ENCODE measurements around the gene SELENOS.
A peak's percentile ranks its signal among the peaks of the same experiment; 100 is the strongest.

Gene SELENOS

GRCh38 chr15:101246824-101247745, 30.2 kb downstream of the SELENOS start:
- H3K4me3 ChIP-seq (ENCODE audit: low read depth, low read length), result no peak overlapping the region
- ChIA-PET POLR2A (no interaction called here), CTCF (interaction anchor here (0.7 to 11.9 kb wide), 8 partner anchors 8 to 621 kb away, joined by 3 to 278 read pairs (median 4); no protein-coding TSS in a partner anchor)
- no peak for DNase-seq (ENCODE audit: low read depth, low spot score)
- TF ChIP-seq, protein P1, sequence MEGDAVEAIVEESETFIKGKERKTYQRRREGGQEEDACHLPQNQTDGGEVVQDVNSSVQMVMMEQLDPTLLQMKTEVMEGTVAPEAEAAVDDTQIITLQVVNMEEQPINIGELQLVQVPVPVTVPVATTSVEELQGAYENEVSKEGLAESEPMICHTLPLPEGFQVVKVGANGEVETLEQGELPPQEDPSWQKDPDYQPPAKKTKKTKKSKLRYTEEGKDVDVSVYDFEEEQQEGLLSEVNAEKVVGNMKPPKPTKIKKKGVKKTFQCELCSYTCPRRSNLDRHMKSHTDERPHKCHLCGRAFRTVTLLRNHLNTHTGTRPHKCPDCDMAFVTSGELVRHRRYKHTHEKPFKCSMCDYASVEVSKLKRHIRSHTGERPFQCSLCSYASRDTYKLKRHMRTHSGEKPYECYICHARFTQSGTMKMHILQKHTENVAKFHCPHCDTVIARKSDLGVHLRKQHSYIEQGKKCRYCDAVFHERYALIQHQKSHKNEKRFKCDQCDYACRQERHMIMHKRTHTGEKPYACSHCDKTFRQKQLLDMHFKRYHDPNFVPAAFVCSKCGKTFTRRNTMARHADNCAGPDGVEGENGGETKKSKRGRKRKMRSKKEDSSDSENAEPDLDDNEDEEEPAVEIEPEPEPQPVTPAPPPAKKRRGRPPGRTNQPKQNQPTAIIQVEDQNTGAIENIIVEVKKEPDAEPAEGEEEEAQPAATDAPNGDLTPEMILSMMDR (IDR thresholded peaks at IDR 0.05; ENCODE audit: insufficient read depth, low read length, missing control alignments), result no peak

DNA sequence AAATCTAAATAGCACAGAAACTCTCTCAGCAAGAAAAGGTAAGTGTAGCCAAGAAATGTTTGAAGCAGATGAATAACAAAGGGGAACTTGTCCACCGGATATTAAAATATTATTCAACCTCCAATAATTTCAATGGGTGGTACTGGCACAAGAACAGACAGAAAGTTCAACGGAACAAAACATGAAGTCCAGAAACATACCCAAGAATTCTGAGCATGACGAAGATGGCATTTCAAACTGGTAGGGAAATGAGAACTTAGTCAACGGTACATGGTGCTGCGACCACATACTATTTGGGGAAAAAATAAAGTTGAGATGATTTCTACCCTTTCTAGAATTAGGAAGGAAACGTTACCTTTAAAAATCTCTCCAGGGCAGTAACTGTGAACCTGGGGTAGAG, 30.9 kb downstream of the SELENOS start:
- no peak overlapping the region for H3K4me3 ChIP-seq (ENCODE audit: low read depth, low read length)
- TF ChIP-seq, protein P1 (IDR thresholded peaks at IDR 0.05; ENCODE audit: insufficient read depth, low read length, missing control alignments), result no peak
- ChIA-PET CTCF (interaction anchor here (0.7 to 4.5 kb wide), 6 partner anchors 9 to 621 kb away, joined by 3 to 35 read pairs (median 4); no protein-coding TSS in a partner anchor), POLR2A (no interaction called here)
- no peak for DNase-seq (ENCODE audit: low read depth, low spot score)

DNA sequence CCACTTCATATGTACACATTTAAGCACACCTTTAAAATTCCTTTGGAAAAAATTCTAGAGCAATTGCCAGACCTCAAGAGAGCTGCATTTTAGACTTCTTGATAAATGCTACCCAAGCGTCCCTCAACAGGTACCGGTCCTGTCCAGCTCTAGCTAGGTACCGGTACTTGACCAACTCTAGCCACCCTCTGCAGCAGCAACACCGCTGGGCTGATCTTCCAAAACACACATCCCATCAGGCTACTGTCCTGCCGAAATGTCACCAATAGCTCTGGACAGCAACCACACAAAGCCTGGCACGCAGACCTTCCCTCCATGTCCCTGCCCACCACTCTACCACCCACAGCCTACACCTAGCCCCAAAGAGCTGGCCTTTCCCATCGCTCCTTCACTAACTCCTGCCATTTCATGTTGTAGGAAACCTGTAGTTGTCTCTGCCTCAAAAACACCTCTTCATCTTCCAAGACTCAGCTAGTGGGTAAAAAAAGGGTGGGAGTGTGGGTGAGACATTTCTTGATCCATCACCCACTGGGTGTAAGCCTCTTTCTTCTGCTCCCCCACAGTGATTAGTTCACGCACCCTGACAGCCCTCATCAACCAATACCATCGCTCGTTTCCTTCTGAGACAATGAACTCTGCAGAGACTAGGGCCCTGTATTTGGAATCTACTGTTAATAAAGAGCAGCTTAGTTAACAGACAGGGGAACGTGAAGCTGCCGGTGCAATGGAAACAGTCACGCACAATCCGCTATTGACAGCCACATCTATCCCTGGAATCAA, 32.2 kb downstream of the SELENOS start:
- peak overlapping the region; percentile 13; the same call in 1 of the 2 replicates for H3K4me3 ChIP-seq (ENCODE audit: low read depth, low read length)
- TF ChIP-seq, protein P1 (IDR thresholded peaks at IDR 0.05; ENCODE audit: insufficient read depth, low read length, missing control alignments), result no peak
- ChIA-PET POLR2A (interaction anchor here (0.7 kb wide), 1 partner anchor 159 kb away, joined by 3 read pairs; no protein-coding TSS in a partner anchor), CTCF (interaction anchor here (1.0 to 4.5 kb wide), 8 partner anchors 8 to 237 kb away, joined by 3 to 35 read pairs (median 4); no protein-coding TSS in a partner anchor)
- no peak for DNase-seq (ENCODE audit: low read depth, low spot score)

DNA sequence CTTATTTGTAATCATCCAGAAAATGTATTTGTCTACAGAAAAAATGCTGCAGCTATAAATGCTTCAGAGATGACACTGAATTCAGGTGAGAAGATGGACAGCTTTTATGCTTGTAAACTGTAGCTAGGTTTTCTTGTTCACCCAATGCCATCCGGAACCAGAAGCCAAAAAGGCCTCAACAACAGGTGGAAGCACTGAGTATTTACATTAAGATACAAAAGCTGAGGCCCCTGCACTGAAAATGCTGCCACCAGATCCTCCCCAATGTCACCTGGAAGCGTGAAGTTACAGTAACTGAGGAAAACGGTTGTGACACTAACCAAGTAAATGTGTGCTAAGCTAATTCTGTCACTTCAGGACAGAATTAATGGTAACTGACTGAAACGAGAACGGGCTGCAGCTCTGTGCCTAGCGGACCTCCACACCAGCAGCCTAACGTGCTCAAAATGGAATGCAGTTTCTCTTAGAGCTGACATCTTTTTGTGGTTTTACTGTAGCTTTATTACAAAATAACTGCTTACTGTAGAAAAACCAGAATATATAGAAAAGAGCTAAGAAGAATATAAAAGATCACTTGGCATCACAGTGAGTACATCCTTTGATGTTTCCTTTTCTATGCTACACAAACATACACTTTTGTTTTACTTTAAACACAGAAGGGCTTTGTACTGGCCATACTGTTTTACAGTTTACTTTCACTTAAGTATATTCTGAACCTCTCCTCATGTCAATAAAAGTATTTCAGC, 33.1 kb downstream of the SELENOS start:
- H3K4me3 ChIP-seq (ENCODE audit: low read depth, low read length), result peak overlapping the region; percentile 26
- ChIA-PET POLR2A (no interaction called here), CTCF (interaction anchor here (1.0 to 4.5 kb wide), 8 partner anchors 7 to 236 kb away, joined by 3 to 35 read pairs (median 4); no protein-coding TSS in a partner anchor)
- TF ChIP-seq, protein P1 (IDR thresholded peaks at IDR 0.05; ENCODE audit: insufficient read depth, low read length, missing control alignments), result no peak
- no peak for DNase-seq (ENCODE audit: low read depth, low spot score)

DNA sequence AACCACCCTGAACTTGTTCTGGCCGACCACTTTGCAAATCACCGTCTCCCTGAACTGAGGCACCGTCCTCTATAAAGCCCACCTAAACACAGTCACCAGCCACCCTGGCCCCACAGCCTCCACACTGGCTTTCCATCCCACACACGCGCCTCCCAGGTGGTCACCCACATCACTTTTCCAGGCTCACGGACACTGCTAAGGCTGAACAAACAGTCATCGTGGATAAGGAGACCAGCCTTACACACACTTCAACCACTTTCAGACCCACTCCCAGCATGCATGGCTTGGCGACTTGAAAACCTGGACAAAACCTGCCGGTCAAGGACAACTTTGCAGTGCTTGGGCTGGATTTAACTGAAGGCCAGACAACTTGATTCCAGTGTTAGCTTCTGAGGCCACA, 33.9 kb downstream of the SELENOS start:
- no peak overlapping the region for H3K4me3 ChIP-seq (ENCODE audit: low read depth, low read length)
- POLR2A ChIA-PET, result interaction anchor here (1.0 kb wide), 1 partner anchor 9 kb away, joined by 9 read pairs; the partner anchor contains the start of gene CHSY1
- TF ChIP-seq, protein P1 (IDR thresholded peaks at IDR 0.05; ENCODE audit: insufficient read depth, low read length, missing control alignments), result no peak
- DNase-seq (ENCODE audit: low read depth, low spot score), result no peak
- CTCF ChIA-PET, result interaction anchor here (1.0 to 4.5 kb wide), 7 partner anchors 12 to 236 kb away, joined by 3 to 35 read pairs (median 5); no protein-coding TSS in a partner anchor

Data from AG04449 (cell line).